ENCODE data around the gene B4GALNT2. TPM values are rescaled to one million over a fixed set of nuclear protein-coding genes. Genes with fewer than 3 reads are reported as not detected.

The B4GALNT2 gene
- total RNA-seq, 4 donors from 2014 or later = 0.33 to 10.1 (median 3.9) TPM

- H3K4me3 ChIP-seq (replicated peaks in 1 of 3) = no peak overlapping the region
- H3K4me1 ChIP-seq = peaks cover 24 to 29% of the 10 kb centered on the region in 2 donors
- no peaks in the 10 kb centered on the region for H3K36me3 ChIP-seq
- WGBS, 2 donors = 89 to 90% methylated on average over 8 of the region's 8 CpGs
- no peak for DNase-seq
- H3K27ac ChIP-seq = no peak overlapping the region
- H3K9me3 ChIP-seq = no peaks in the 10 kb centered on the region
- intact Hi-C loops (cut with DNase I) = loop anchor here (5.0 to 10.0 kb wide), 2 partner anchors 33 to 59 kb away; no protein-coding TSS in a partner anchor
- H3K27me3 ChIP-seq = peaks cover 15% of the 10 kb centered on the region
- TF ChIP-seq POLR2A (IDR thresholded peaks at IDR 0.05) (no peak), CTCF (IDR thresholded peaks at IDR 0.05) (no peak)
Measured at GRCh38 chr17:49225554-49226236, 93.1 kb downstream of the B4GALNT2 start.

Other genes with a start within 250 kb of the B4GALNT2 start
- gene ATP5MC1, start 240.0 kb upstream of the B4GALNT2 start, total RNA-seq = 100 to 1,000 TPM in 2 of 4 donors, 10 to 100 TPM in 2; 48.6 to 317 (median 133) TPM
- 100 to 1,000 TPM in 2 of 4 donors, 10 to 100 TPM in 2; 80.9 to 103 (median 99.0) TPM for gene UBE2Z, start 224.4 kb upstream of the B4GALNT2 start, total RNA-seq
- gene SNF8, start 187.9 kb upstream of the B4GALNT2 start, total RNA-seq = 100 to 1,000 TPM in 1 of 4 donors, 10 to 100 TPM in 3; 64.9 to 150 (median 96.5) TPM
- not detected for gene GIP, start 164.2 kb upstream of the B4GALNT2 start, total RNA-seq
- under 1 TPM in 2 of 4 donors, not detected in 2; 0.33 to 0.94 TPM for gene IGF2BP1, start 135.4 kb upstream of the B4GALNT2 start, total RNA-seq
- 1 to 10 TPM; 1.5 to 4.2 (median 2.7) TPM for gene GNGT2, start 77.8 kb downstream of the B4GALNT2 start, total RNA-seq
- gene ABI3, start 77.9 kb downstream of the B4GALNT2 start, total RNA-seq = 10 to 100 TPM in 1 of 4 donors, 1 to 10 TPM in 3; 4.2 to 10.3 (median 6.2) TPM
- gene PHOSPHO1, start 98.0 kb downstream of the B4GALNT2 start, total RNA-seq = 1 to 10 TPM in 1 of 4 donors, not detected in 3; 1.7 TPM
- 10 to 100 TPM; 60.0 to 64.9 (median 62.1) TPM for gene ZNF652, start 229.5 kb downstream of the B4GALNT2 start, total RNA-seq

All from thyroid gland (tissue), 4 donors.